SK-N-MC (cell line): ENCODE data around the gene ARHGAP30.
"Not testable (repeated sequence)": the region's sequence is repeated elsewhere in the genome, so short reads cannot be mapped to it uniquely, and the experiment has no call there.

Experiments
- DNase-seq: peaks from one replicate; pipeline ENCODE4 v3.0.0-alpha.2; 2011; ENCODE audit warnings: low read depth, low spot score
- H3K27ac ChIP-seq: fragments of 200-600 bp; sonication (generic); 2 replicates; pipeline ENCODE4 v1.5.1; 2016; ENCODE audit warnings: mixed run types
- H3K36me3 ChIP-seq: fragments of 200-600 bp; sonication (generic); 2 replicates; pipeline ENCODE4 v1.6.1; 2017; ENCODE audit warnings: antibody characterized with exemption, low read length, mixed read lengths; ENCODE audit not compliant: insufficient read depth
- H3K4me3 ChIP-seq: fragments of 200-600 bp; sonication (generic); 2 replicates; pipeline ENCODE4 v1.5.1; 2016
- H3K9ac ChIP-seq: fragments of 200-600 bp; sonication (generic); 2 replicates; pipeline ENCODE4 v1.8.0; 2017; ENCODE audit warnings: mixed run types, mixed read lengths; ENCODE audit not compliant: insufficient read length
- H3K9me3 ChIP-seq: fragments of 200-600 bp; sonication (generic); 2 replicates; pipeline ENCODE4 v1.6.1; 2017; ENCODE audit warnings: low read depth, mild to moderate bottlenecking, antibody characterized with exemption, low read length, moderate library complexity, mixed read lengths
- EZH2 ChIP-seq: fragments of 200-600 bp; sonication (generic); IDR thresholded peaks from one replicate; pipeline ENCODE4 v1.6.1; 2017; ENCODE audit warnings: antibody characterized with exemption
- FOXP2 ChIP-seq: optimal IDR thresholded peaks from 2 replicates; pipeline ENCODE3; 2011; ENCODE audit warnings: mild to moderate bottlenecking, moderate library complexity; ENCODE audit not compliant: insufficient read depth; ENCODE audit errors: extremely low read length, control extremely low read depth
- POLR2AphosphoS5 ChIP-seq: IDR thresholded peaks from 2 replicates; pipeline ENCODE4 v1.6.1; 2012; ENCODE audit warnings: mild to moderate bottlenecking, low read depth, low read length, borderline replicate concordance

Gene ARHGAP30

GRCh38 chr1:161039546-161039945 lies 30.1 kb downstream of the ARHGAP30 start:
- Histone ChIP-seq H3K9me3 (no peaks in the 10 kb centered on the region), H3K4me3 (no peak overlapping the region), H3K36me3 (peaks cover 39% of the 10 kb centered on the region), H3K27ac (no peak overlapping the region), H3K9ac (no peak overlapping the region)
- TF ChIP-seq EZH2 (no peak), POLR2AphosphoS5 (no peak)
- DNase-seq: no peak

GRCh38 chr1:161039154-161039545 lies 30.5 kb downstream of the ARHGAP30 start:
- no peak for DNase-seq
- Histone ChIP-seq H3K9ac (peak overlapping the region; percentile 69), H3K9me3 (no peaks in the 10 kb centered on the region), H3K36me3 (peaks cover 39% of the 10 kb centered on the region), H3K4me3 (peak overlapping the region; percentile 79), H3K27ac (no peak overlapping the region)
- TF ChIP-seq POLR2AphosphoS5 (no peak), EZH2 (no peak), FOXP2 (no peak)

GRCh38 chr1:161038523-161039153 lies 31.1 kb downstream of the ARHGAP30 start, which contains the start of gene TSTD1:
TSTD1 (minus strand) TSS chr1:161038964; CDS start chr1:161038889, 75 bp downstream.
- H3K27ac ChIP-seq: no peak within 1 kb of the TSS
- peaks cover 39% of the 10 kb centered on the region for H3K36me3 ChIP-seq
- no peak for TF ChIP-seq FOXP2
- TF ChIP-seq POLR2AphosphoS5: peak; percentile 18; the same call in 1 of the 2 replicates
- TF ChIP-seq EZH2: no peak
- H3K4me3 ChIP-seq: peak within 1 kb of the TSS; percentile 79
- peak within 1 kb of the TSS; percentile 69 for H3K9ac ChIP-seq
- no peak for DNase-seq
- H3K9me3 ChIP-seq: no peaks in the 10 kb centered on the region

GRCh38 chr1:161037661-161038522 lies 31.8 kb downstream of the ARHGAP30 start:
- no peak for DNase-seq
- Histone ChIP-seq H3K36me3 (peaks cover 35% of the 10 kb centered on the region), H3K27ac (no peak overlapping the region), H3K9ac (peak overlapping the region; percentile 69), H3K4me3 (peak overlapping the region; percentile 79), H3K9me3 (no peaks in the 10 kb centered on the region)
- TF ChIP-seq FOXP2 (no peak), EZH2 (no peak), POLR2AphosphoS5 (no peak)

GRCh38 chr1:161033751-161034150 lies 35.9 kb downstream of the ARHGAP30 start:
- TF ChIP-seq FOXP2 (no peak), EZH2 (no peak), POLR2AphosphoS5 (no peak)
- Histone ChIP-seq H3K36me3 (no peaks in the 10 kb centered on the region), H3K27ac (no peak overlapping the region), H3K4me3 (no peak overlapping the region), H3K9ac (no peak overlapping the region), H3K9me3 (no peaks in the 10 kb centered on the region)
- no peak for DNase-seq

- Histone ChIP-seq H3K9ac (no peak overlapping the region), H3K4me3 (no peak overlapping the region), H3K9me3 (no peaks in the 10 kb centered on the region), H3K27ac (no peak overlapping the region), H3K36me3 (no peaks in the 10 kb centered on the region)
- TF ChIP-seq EZH2 (no peak), FOXP2 (no peak), POLR2AphosphoS5 (no peak)
- DNase-seq: no peak
These were observed 37.3 kb downstream of the ARHGAP30 start for GRCh38 chr1:161032409-161032808.

GRCh38 chr1:161031874-161032273 lies 37.8 kb downstream of the ARHGAP30 start:
- Histone ChIP-seq H3K4me3 (no peak overlapping the region), H3K9me3 (no peaks in the 10 kb centered on the region), H3K36me3 (no peaks in the 10 kb centered on the region), H3K27ac (no peak overlapping the region), H3K9ac (no peak overlapping the region)
- no peak for DNase-seq
- TF ChIP-seq FOXP2 (no peak), POLR2AphosphoS5 (no peak), EZH2 (no peak)

GRCh38 chr1:161029466-161029865 lies 40.2 kb downstream of the ARHGAP30 start:
- DNase-seq, H3K4me3 ChIP-seq, H3K9me3 ChIP-seq, H3K36me3 ChIP-seq, H3K9ac ChIP-seq, H3K27ac ChIP-seq: not testable (repeated sequence)

- H3K9ac ChIP-seq, H3K4me3 ChIP-seq, H3K27ac ChIP-seq, H3K36me3 ChIP-seq, H3K9me3 ChIP-seq, DNase-seq: not testable (repeated sequence)
These were observed 42.7 kb downstream of the ARHGAP30 start for GRCh38 chr1:161026954-161027353.

- not testable (repeated sequence) for H3K27ac ChIP-seq, H3K4me3 ChIP-seq, H3K36me3 ChIP-seq, H3K9me3 ChIP-seq, H3K9ac ChIP-seq, DNase-seq
These were observed 47.3 kb downstream of the ARHGAP30 start for GRCh38 chr1:161022432-161022831.
